Mammary epithelial cell (primary cell): ENCODE measurements around the gene DOCK1.

ENCODE experiments used
- CTCF ChIP-seq, 2 donors: IDR thresholded peaks in 1 of 2; conservative IDR thresholded peaks in 1 of 2; 2 replicates each; pipeline ENCODE4 v1.5.1; 2011 to 2012; ENCODE audit warnings: inconsistent platforms in 2 of 2, low read length in 2 of 2, mild to moderate bottlenecking in 2 of 2, control low read depth in 1 of 2, low read depth in 1 of 2; ENCODE audit not compliant: insufficient read depth in 1 of 2; ENCODE audit errors: extremely low read depth in 1 of 2
- EZH2 ChIP-seq: IDR thresholded peaks from 2 replicates; pipeline ENCODE4 v1.6.1; 2012; ENCODE audit warnings: low read length, inconsistent platforms, borderline replicate concordance

GRCh38 chr10:127386606-127387327, 481.5 kb downstream of the DOCK1 start:
- no peak for TF ChIP-seq CTCF (conservative IDR thresholded peaks at IDR 0.05 in 1 of 2, IDR thresholded peaks at IDR 0.05 in 1 of 2; ENCODE audit: extremely low read depth in 1 of 2, insufficient read depth in 1 of 2, low read depth in 1 of 2, low read length in 2 of 2)
- no peak for TF ChIP-seq EZH2
